ENCODE results near the gene SYNGR3. TPM values are rescaled to one million over a fixed set of nuclear protein-coding genes. Genes with fewer than 3 reads are reported as not detected.

The SYNGR3 gene
- polyA plus RNA-seq, 1 donor (not counting 4 experiments of a cell fraction or from before 2014, with no cell fraction given), result 0.30 TPM

- Histone ChIP-seq H3K36me3 (ENCODE audit: control insufficient read depth in 2 of 2, extremely low read depth in 1 of 2, insufficient read depth in 2 of 2, low read length in 2 of 2) (peaks cover 0 to 3% of the 10 kb centered on the region in 2 experiments), H3K9me3 (ENCODE audit: control insufficient read depth, low read depth, low read length) (no peaks in the 10 kb centered on the region), H4K20me1 (ENCODE audit: control insufficient read depth, extremely low read depth, insufficient read depth, low read length) (no peaks in the 10 kb centered on the region), H3K79me2 (ENCODE audit: control insufficient read depth, insufficient read depth, low read length) (no peaks in the 10 kb centered on the region), H2AFZ (ENCODE audit: control insufficient read depth, low read length) (no peak overlapping the region), H3K27me3 (ENCODE audit: control insufficient read depth, extremely low read depth, insufficient read depth, low read length) (no peaks in the 10 kb centered on the region), H3K4me3 (ENCODE audit: control insufficient read depth in 2 of 3, extremely low read depth in 1 of 3, insufficient read depth in 2 of 3, low read depth in 1 of 3, low read length in 3 of 3) (no peak overlapping the region), H3K4me2 (ENCODE audit: control insufficient read depth, extremely low read depth, insufficient read depth, low read depth, low read length) (no peak overlapping the region), H3K9me1 (ENCODE audit: control insufficient read depth, extremely low read depth, insufficient read depth, low read length) (no peaks in the 10 kb centered on the region), H3K27ac (ENCODE audit: control insufficient read depth, insufficient read depth, low read length) (no peak overlapping the region), H3K9ac (ENCODE audit: control insufficient read depth, extremely low read depth, insufficient read depth, low read length) (no peak overlapping the region), H3K4me1 (ENCODE audit: control insufficient read depth, extremely low read depth, insufficient read depth, low read length) (peaks cover 9% of the 10 kb centered on the region)
- TF ChIP-seq CTCF (optimal IDR thresholded peaks at IDR 0.05 in 1 of 3, IDR thresholded peaks at IDR 0.05 in 1 of 3, conservative IDR thresholded peaks at IDR 0.05 in 1 of 3; ENCODE audit: extremely low read depth in 1 of 3, insufficient read depth in 2 of 3, low read length in 3 of 3) (no peak), EZH2 (IDR thresholded peaks at IDR 0.05; ENCODE audit: low read length) (no peak)
- no peak for DNase-seq (ENCODE audit: low read depth, low spot score)
- dilution Hi-C loops (cut with MboI; ENCODE audit: extremely low pct_ligation_motif_present, low sequenced_read_pairs), result no loop called here
- no peak for FAIRE-seq
Observed at GRCh38 chr16:2037647-2038381, 48.0 kb downstream of the SYNGR3 start.

GRCh38 chr16:2038382-2039231 is 48.8 kb downstream of the SYNGR3 start:
- H4K20me1 ChIP-seq (ENCODE audit: control insufficient read depth, extremely low read depth, insufficient read depth, low read length), result no peaks in the 10 kb centered on the region
- no peak overlapping the region for H2AFZ ChIP-seq (ENCODE audit: control insufficient read depth, low read length)
- peaks cover 0 to 3% of the 10 kb centered on the region in 2 experiments for H3K36me3 ChIP-seq (ENCODE audit: control insufficient read depth in 2 of 2, extremely low read depth in 1 of 2, insufficient read depth in 2 of 2, low read length in 2 of 2)
- H3K27me3 ChIP-seq (ENCODE audit: control insufficient read depth, extremely low read depth, insufficient read depth, low read length), result no peaks in the 10 kb centered on the region
- FAIRE-seq, result no peak
- no peak for DNase-seq (ENCODE audit: low read depth, low spot score)
- H3K27ac ChIP-seq (ENCODE audit: control insufficient read depth, insufficient read depth, low read length), result no peak overlapping the region
- no peak overlapping the region for H3K4me2 ChIP-seq (ENCODE audit: control insufficient read depth, extremely low read depth, insufficient read depth, low read depth, low read length)
- TF ChIP-seq CTCF (optimal IDR thresholded peaks at IDR 0.05 in 1 of 3, IDR thresholded peaks at IDR 0.05 in 1 of 3, conservative IDR thresholded peaks at IDR 0.05 in 1 of 3; ENCODE audit: extremely low read depth in 1 of 3, insufficient read depth in 2 of 3, low read length in 3 of 3) (no peak), EZH2 (IDR thresholded peaks at IDR 0.05; ENCODE audit: low read length) (no peak)
- H3K4me3 ChIP-seq (ENCODE audit: control insufficient read depth in 2 of 3, extremely low read depth in 1 of 3, insufficient read depth in 2 of 3, low read depth in 1 of 3, low read length in 3 of 3), result no peak overlapping the region
- no peaks in the 10 kb centered on the region for H3K9me3 ChIP-seq (ENCODE audit: control insufficient read depth, low read depth, low read length)
- dilution Hi-C loops (cut with MboI; ENCODE audit: extremely low pct_ligation_motif_present, low sequenced_read_pairs), result no loop called here
- peaks cover 4% of the 10 kb centered on the region for H3K4me1 ChIP-seq (ENCODE audit: control insufficient read depth, extremely low read depth, insufficient read depth, low read length)
- H3K9ac ChIP-seq (ENCODE audit: control insufficient read depth, extremely low read depth, insufficient read depth, low read length), result no peak overlapping the region
- H3K79me2 ChIP-seq (ENCODE audit: control insufficient read depth, insufficient read depth, low read length), result no peaks in the 10 kb centered on the region
- H3K9me1 ChIP-seq (ENCODE audit: control insufficient read depth, extremely low read depth, insufficient read depth, low read length), result no peaks in the 10 kb centered on the region
